ENCODE measurements around the gene APOH.

DNA sequence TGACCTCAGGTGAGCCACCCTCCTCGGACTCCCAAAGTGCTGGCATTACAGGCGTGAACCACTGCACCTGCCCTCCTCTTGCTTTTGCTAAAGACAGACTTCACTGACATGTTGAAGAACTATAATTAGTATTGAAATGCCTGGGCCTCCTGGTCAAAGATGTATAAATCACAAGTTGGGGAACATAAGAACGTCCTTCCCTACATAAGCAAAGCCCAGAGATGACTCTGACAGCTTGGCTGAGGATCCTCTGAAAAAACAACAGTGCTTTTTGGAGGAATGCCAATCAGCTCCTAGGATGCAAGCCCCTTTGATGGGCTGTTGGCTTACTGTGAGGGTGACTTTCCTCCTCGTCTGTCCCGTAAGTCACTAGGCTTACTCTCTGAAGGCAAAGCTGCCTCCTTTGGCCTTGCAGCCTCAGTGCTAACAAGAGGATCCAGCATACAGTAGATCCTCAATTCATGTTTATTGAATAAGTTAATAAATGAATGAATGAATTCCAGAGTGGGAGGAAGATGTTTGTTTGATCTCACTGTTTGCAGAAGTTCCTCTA, 6.3 kb downstream of the APOH start:
- TF ChIP-seq, protein P1, sequence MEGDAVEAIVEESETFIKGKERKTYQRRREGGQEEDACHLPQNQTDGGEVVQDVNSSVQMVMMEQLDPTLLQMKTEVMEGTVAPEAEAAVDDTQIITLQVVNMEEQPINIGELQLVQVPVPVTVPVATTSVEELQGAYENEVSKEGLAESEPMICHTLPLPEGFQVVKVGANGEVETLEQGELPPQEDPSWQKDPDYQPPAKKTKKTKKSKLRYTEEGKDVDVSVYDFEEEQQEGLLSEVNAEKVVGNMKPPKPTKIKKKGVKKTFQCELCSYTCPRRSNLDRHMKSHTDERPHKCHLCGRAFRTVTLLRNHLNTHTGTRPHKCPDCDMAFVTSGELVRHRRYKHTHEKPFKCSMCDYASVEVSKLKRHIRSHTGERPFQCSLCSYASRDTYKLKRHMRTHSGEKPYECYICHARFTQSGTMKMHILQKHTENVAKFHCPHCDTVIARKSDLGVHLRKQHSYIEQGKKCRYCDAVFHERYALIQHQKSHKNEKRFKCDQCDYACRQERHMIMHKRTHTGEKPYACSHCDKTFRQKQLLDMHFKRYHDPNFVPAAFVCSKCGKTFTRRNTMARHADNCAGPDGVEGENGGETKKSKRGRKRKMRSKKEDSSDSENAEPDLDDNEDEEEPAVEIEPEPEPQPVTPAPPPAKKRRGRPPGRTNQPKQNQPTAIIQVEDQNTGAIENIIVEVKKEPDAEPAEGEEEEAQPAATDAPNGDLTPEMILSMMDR (conservative IDR thresholded peaks at IDR 0.05): no peak
- no peak for TF ChIP-seq ZFX (IDR thresholded peaks at IDR 0.05)

Data from C4-2B (cell line).